HEK293T (cell line): Measurements from ENCODE around the gene HHAT.
"Not testable (repeated sequence)": the region's sequence is repeated elsewhere in the genome, so short reads cannot be mapped to it uniquely, and the experiment has no call there.

ENCODE experiments used
- CTCF ChIA-PET: fragments of 350-600 bp; formaldehyde crosslinking; extraction: SDS; loops from one replicate; lab custom pipeline; 2021; ENCODE audit warnings: antibody characterized with exemption, inconsistent platforms; lab: Yijun Ruan, JAX
- POLR2A ChIA-PET: fragments of 350-600 bp; formaldehyde crosslinking; extraction: SDS; loops from one replicate; lab custom pipeline; 2020; ENCODE audit warnings: antibody characterized with exemption, inconsistent platforms; lab: Yijun Ruan, JAX
- DNase-seq: peaks from one replicate; pipeline ENCODE4 v3.0.0; 2012; ENCODE audit warnings: mixed read lengths; ENCODE audit errors: extremely low spot score
- ARNT ChIP-seq: fragments of 450-650 bp; IDR thresholded peaks from 2 replicates; pipeline ENCODE4 v1.6.1; 2017; ENCODE audit warnings: mild to moderate bottlenecking
- BHLHE40 ChIP-seq: fragments of 450-650 bp; IDR thresholded peaks from 2 replicates; pipeline ENCODE4 v1.6.1; 2016; ENCODE audit warnings: mild to moderate bottlenecking, moderate library complexity, borderline replicate concordance
- CTBP1 ChIP-seq: fragments of 450-650 bp; IDR thresholded peaks from 2 replicates; pipeline ENCODE4 v1.6.1; 2016; ENCODE audit warnings: borderline replicate concordance
- ELF4 ChIP-seq: fragments of 450-650 bp; IDR thresholded peaks from 2 replicates; pipeline ENCODE4 v1.6.1; 2017; ENCODE audit warnings: antibody characterized with exemption
- FOXA1 ChIP-seq: fragments of 450-650 bp; IDR thresholded peaks from 2 replicates; pipeline ENCODE4 v1.6.1; 2016; ENCODE audit warnings: mild to moderate bottlenecking
- FOXK2 ChIP-seq: fragments of 450-650 bp; IDR thresholded peaks from 2 replicates; pipeline ENCODE4 v1.6.1; 2016; ENCODE audit warnings: mild to moderate bottlenecking
- FOXM1 ChIP-seq: fragments of 450-650 bp; IDR thresholded peaks from 2 replicates; pipeline ENCODE4 v1.6.1; 2017; ENCODE audit warnings: mild to moderate bottlenecking, borderline replicate concordance
- HDGF ChIP-seq: fragments of 450-650 bp; IDR thresholded peaks from 2 replicates; pipeline ENCODE4 v1.6.1; 2017; ENCODE audit warnings: antibody characterized with exemption, borderline replicate concordance
- L3MBTL2 ChIP-seq: fragments of 450-650 bp; conservative IDR thresholded peaks from 2 replicates; pipeline ENCODE4 v1.6.1; 2016; ENCODE audit warnings: mild to moderate bottlenecking
- LEF1 ChIP-seq: fragments of 450-650 bp; IDR thresholded peaks from 2 replicates; pipeline ENCODE4 v1.6.1; 2017; ENCODE audit warnings: mild to moderate bottlenecking, borderline replicate concordance
- NFRKB ChIP-seq: fragments of 450-650 bp; IDR thresholded peaks from 2 replicates; pipeline ENCODE4 v1.6.1; 2016; ENCODE audit warnings: mild to moderate bottlenecking, moderate library complexity
- SP1 ChIP-seq: fragments of 450-650 bp; IDR thresholded peaks from 2 replicates; pipeline ENCODE4 v1.6.1; 2017
- SUZ12 ChIP-seq: fragments of 450-650 bp; IDR thresholded peaks from 2 replicates; pipeline ENCODE4 v1.6.1; 2016; ENCODE audit warnings: mild to moderate bottlenecking
- TARDBP ChIP-seq: fragments of 450-650 bp; IDR thresholded peaks from 2 replicates; pipeline ENCODE4 v1.6.1; 2016
- ZNF384 ChIP-seq: fragments of 450-650 bp; IDR thresholded peaks from 2 replicates; pipeline ENCODE4 v1.6.1; 2016
- TF ChIP-seq, protein P1 (sequence below): fragments of 450-650 bp; IDR thresholded peaks from 2 replicates; pipeline ENCODE4 v1.6.1; 2016

Gene HHAT

DNA sequence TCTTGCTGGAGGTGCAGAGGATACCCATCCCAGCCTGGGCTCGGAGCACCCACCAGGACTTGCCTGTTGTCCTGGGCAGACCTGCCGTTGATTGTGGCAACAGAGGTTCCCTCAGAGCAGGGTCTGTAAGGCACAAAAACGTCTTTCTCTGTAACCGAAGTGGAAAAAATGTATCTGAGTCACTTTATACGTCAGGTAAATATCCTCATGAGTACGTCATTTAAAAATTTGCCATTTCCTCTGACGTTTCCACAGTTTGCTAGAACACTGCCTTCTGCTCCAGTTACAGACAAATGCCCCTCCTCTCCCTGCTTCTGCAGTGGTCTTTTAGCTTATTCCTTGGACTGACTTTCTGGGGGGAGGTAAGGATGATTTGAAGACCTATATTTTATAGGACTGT lies 326.8 kb downstream of the HHAT start:
- ChIA-PET POLR2A (no interaction called here), CTCF (no interaction called here)
- no peak for DNase-seq
- no peak for TF ChIP-seq HDGF
- no peak for TF ChIP-seq ARNT
- no peak for TF ChIP-seq FOXA1

- ChIA-PET CTCF (no interaction called here), POLR2A (no interaction called here)
- no peak for DNase-seq
- TF ChIP-seq CTBP1: no peak
- TF ChIP-seq FOXK2: no peak
- TF ChIP-seq, protein P1, sequence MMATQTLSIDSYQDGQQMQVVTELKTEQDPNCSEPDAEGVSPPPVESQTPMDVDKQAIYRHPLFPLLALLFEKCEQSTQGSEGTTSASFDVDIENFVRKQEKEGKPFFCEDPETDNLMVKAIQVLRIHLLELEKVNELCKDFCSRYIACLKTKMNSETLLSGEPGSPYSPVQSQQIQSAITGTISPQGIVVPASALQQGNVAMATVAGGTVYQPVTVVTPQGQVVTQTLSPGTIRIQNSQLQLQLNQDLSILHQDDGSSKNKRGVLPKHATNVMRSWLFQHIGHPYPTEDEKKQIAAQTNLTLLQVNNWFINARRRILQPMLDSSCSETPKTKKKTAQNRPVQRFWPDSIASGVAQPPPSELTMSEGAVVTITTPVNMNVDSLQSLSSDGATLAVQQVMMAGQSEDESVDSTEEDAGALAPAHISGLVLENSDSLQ: no peak
- no peak for TF ChIP-seq FOXM1
- TF ChIP-seq FOXA1: no peak
- TF ChIP-seq ARNT: no peak
- no peak for TF ChIP-seq L3MBTL2
- TF ChIP-seq SUZ12: no peak
- TF ChIP-seq ELF4: no peak
These were observed 329.1 kb downstream of the HHAT start for GRCh38 chr1:210657806-210658205.

GRCh38 chr1:210661520-210661919 lies 332.8 kb downstream of the HHAT start:
- POLR2A ChIA-PET, CTCF ChIA-PET, DNase-seq: not testable (repeated sequence)

DNA sequence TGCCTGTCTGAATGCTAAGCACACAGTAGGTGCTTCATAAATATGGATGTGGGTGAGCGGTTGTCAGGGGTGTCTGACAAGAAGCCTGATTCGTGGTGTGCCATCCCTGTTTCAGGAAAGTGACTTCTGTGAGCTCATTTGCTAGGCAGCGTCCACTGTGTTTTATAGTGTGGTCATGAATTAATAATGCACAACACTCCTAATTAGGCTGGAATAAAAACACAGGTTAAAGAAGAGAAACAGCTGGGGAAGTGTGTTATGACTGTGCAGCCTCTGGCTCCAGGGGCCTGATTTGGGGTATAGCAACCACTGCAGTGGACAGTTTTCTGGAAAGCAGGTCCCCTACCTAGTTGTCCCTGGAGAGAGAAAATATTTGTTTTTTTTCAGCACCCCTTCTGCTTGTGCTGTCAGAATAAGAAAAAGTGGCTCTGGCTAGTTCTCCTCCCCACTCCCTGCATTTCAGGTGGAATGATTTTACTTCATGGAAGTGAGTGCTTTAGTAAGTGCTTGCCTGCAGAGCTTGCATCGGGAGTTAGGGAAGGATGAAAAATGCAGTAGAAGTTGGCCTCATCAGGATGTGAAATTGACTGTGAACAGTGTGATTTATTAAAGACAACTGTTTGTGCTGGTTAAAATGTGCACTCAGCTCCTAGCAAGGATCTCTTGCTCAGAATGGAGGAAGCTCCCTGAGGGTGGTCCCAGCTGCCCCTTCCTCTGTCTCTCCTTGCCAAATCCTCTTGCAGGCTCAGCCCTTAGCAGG lies 333.8 kb downstream of the HHAT start:
- ChIA-PET CTCF (no interaction called here), POLR2A (no interaction called here)
- TF ChIP-seq LEF1 (no peak), CTBP1 (no peak), FOXK2 (no peak), TARDBP (no peak), L3MBTL2 (no peak), ARNT (no peak), SUZ12 (no peak), NFRKB (no peak), HDGF (no peak), FOXA1 (no peak), ZNF384 (no peak)
- TF ChIP-seq, protein P1: no peak
- DNase-seq: no peak

- no peak for TF ChIP-seq ARNT
- TF ChIP-seq TARDBP: no peak
- no peak for TF ChIP-seq ELF4
- CTCF ChIA-PET: no interaction called here
- POLR2A ChIA-PET: no interaction called here
- DNase-seq: no peak
These were observed 335.2 kb downstream of the HHAT start for GRCh38 chr1:210663730-210664573.

GRCh38 chr1:210669951-210670350 lies 341.2 kb downstream of the HHAT start:
- no peak for DNase-seq
- ChIA-PET CTCF (no interaction called here), POLR2A (no interaction called here)
- TF ChIP-seq HDGF: no peak
- TF ChIP-seq SUZ12: no peak

GRCh38 chr1:210674151-210674550 lies 345.4 kb downstream of the HHAT start:
- no peak for DNase-seq
- TF ChIP-seq FOXM1: no peak
- no peak for TF ChIP-seq FOXK2
- ChIA-PET CTCF (no interaction called here), POLR2A (no interaction called here)

GRCh38 chr1:210676539-210676938 lies 347.8 kb downstream of the HHAT start:
- DNase-seq: no peak
- POLR2A ChIA-PET: no interaction called here
- TF ChIP-seq HDGF (no peak), BHLHE40 (no peak), CTBP1 (no peak), ELF4 (no peak), FOXK2 (no peak), L3MBTL2 (no peak), ZNF384 (no peak), LEF1 (no peak), SP1 (no peak), NFRKB (no peak), ARNT (no peak), TARDBP (no peak)
- TF ChIP-seq, protein P1: no peak
- CTCF ChIA-PET: no interaction called here
